Measurements from ENCODE around the gene TBCK.

Gene TBCK

DNA sequence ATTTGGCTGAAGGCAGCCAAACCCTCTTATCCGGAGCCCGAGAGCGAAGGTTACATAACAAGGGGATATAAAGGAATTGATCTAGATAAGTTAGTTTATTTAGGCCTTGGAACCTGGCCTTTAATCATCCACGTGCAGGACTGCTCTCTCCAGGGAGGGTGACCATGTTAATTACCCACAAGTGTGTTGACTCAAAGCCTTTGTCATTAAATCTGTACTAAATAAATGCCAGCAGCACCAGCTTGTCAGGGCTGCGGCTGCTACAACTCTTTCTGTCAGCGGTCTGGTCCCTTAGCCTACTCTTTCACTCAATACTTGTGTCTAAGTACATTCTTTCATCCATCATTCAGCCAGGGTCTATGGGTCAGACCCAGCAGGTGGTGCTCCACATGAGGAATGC is 206.1 kb downstream of the TBCK start:
- TF ChIP-seq, protein P1, sequence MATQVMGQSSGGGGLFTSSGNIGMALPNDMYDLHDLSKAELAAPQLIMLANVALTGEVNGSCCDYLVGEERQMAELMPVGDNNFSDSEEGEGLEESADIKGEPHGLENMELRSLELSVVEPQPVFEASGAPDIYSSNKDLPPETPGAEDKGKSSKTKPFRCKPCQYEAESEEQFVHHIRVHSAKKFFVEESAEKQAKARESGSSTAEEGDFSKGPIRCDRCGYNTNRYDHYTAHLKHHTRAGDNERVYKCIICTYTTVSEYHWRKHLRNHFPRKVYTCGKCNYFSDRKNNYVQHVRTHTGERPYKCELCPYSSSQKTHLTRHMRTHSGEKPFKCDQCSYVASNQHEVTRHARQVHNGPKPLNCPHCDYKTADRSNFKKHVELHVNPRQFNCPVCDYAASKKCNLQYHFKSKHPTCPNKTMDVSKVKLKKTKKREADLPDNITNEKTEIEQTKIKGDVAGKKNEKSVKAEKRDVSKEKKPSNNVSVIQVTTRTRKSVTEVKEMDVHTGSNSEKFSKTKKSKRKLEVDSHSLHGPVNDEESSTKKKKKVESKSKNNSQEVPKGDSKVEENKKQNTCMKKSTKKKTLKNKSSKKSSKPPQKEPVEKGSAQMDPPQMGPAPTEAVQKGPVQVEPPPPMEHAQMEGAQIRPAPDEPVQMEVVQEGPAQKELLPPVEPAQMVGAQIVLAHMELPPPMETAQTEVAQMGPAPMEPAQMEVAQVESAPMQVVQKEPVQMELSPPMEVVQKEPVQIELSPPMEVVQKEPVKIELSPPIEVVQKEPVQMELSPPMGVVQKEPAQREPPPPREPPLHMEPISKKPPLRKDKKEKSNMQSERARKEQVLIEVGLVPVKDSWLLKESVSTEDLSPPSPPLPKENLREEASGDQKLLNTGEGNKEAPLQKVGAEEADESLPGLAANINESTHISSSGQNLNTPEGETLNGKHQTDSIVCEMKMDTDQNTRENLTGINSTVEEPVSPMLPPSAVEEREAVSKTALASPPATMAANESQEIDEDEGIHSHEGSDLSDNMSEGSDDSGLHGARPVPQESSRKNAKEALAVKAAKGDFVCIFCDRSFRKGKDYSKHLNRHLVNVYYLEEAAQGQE (IDR thresholded peaks at IDR 0.05; ENCODE audit: insufficient read depth in 1 of 2, low read depth in 2 of 2, low read length in 2 of 2) = no peak
- TF ChIP-seq POLR2AphosphoS5 (IDR thresholded peaks at IDR 0.05; ENCODE audit: low read depth, low read length) = no peak
- TF ChIP-seq FOXP2 (optimal IDR thresholded peaks at IDR 0.05; ENCODE audit: borderline replicate concordance, extremely low read depth, extremely low read length, insufficient read depth) = no peak
- TF ChIP-seq SIN3A (IDR thresholded peaks at IDR 0.05; ENCODE audit: borderline replicate concordance, insufficient read depth, low read length) = no peak
- no peak for TF ChIP-seq TAF1 (IDR thresholded peaks at IDR 0.05; ENCODE audit: borderline replicate concordance, insufficient read depth, low read length)

DNA sequence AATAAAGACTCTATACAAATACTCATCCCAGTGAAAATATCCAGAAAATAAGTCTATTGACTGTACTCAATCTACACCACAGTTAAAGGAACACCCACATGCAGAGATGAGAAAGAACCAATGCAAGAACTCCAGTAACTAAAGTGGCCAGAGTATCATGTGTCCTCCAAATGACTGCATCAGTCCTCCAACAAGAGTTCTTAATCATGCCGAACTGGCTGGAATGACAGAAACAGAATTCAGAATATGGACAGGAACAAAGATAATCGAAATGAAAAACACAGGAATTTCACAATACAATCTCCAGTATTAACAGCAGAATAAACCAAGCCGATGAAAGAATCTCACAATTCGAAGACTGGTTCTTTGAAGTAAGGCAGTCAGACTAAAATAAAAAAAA is 210.3 kb downstream of the TBCK start:
- TF ChIP-seq TAF1 (IDR thresholded peaks at IDR 0.05; ENCODE audit: borderline replicate concordance, insufficient read depth, low read length) (no peak), POLR2AphosphoS5 (IDR thresholded peaks at IDR 0.05; ENCODE audit: low read depth, low read length) (no peak), SIN3A (IDR thresholded peaks at IDR 0.05; ENCODE audit: borderline replicate concordance, insufficient read depth, low read length) (no peak), FOXP2 (optimal IDR thresholded peaks at IDR 0.05; ENCODE audit: borderline replicate concordance, extremely low read depth, extremely low read length, insufficient read depth) (no peak)
- TF ChIP-seq, protein P1 (IDR thresholded peaks at IDR 0.05; ENCODE audit: insufficient read depth in 1 of 2, low read depth in 2 of 2, low read length in 2 of 2) = no peak

DNA sequence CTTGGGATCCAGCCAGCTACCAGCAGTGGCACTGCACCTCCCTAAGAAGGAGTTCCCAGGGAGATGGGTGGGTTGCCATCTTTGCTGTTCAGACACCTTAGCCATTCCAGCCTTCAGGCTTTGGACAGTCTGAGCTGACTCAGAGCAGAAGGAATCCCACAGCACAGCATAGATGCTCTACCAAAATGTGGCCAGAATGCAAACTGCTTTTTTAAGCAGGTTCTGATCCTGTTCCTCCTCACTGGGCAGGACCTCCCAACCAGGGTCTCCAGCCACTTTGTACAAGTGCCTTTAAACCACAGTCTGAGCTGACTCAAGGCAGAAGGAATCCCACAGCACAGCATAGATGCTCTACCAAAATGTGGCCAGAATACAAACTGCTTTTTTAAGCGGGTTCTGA is 211.7 kb downstream of the TBCK start:
- TF ChIP-seq, protein P1 (IDR thresholded peaks at IDR 0.05; ENCODE audit: insufficient read depth in 1 of 2, low read depth in 2 of 2, low read length in 2 of 2) = no peak
- no peak for TF ChIP-seq POLR2AphosphoS5 (IDR thresholded peaks at IDR 0.05; ENCODE audit: low read depth, low read length)
- TF ChIP-seq SIN3A (IDR thresholded peaks at IDR 0.05; ENCODE audit: borderline replicate concordance, insufficient read depth, low read length) = no peak
- no peak for TF ChIP-seq FOXP2 (optimal IDR thresholded peaks at IDR 0.05; ENCODE audit: borderline replicate concordance, extremely low read depth, extremely low read length, insufficient read depth)
- TF ChIP-seq TAF1 (IDR thresholded peaks at IDR 0.05; ENCODE audit: borderline replicate concordance, insufficient read depth, low read length) = no peak

DNA sequence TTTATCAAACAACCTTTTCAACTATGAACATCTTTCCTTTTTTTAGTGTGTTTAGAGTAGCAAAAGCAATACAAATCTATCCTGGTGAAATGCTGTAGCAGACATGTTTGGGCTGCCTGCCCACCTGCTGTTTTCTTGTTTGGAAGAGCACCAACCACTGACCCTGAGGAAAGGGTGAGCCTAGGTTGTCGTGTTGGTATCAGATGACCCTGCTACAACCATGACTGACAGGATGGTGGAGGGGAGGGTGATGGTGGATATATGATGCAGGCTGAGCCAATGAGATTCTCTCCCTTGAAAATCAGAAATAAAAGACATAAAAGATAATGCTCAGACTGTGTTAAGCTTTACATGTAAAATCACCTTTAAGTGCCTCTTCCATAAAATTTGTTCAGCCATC is 219.6 kb downstream of the TBCK start:
- TF ChIP-seq TAF1 (IDR thresholded peaks at IDR 0.05; ENCODE audit: borderline replicate concordance, insufficient read depth, low read length) (no peak), FOXP2 (optimal IDR thresholded peaks at IDR 0.05; ENCODE audit: borderline replicate concordance, extremely low read depth, extremely low read length, insufficient read depth) (no peak), POLR2AphosphoS5 (IDR thresholded peaks at IDR 0.05; ENCODE audit: low read depth, low read length) (no peak), SIN3A (IDR thresholded peaks at IDR 0.05; ENCODE audit: borderline replicate concordance, insufficient read depth, low read length) (no peak)
- TF ChIP-seq, protein P1 (IDR thresholded peaks at IDR 0.05; ENCODE audit: insufficient read depth in 1 of 2, low read depth in 2 of 2, low read length in 2 of 2) = no peak

DNA sequence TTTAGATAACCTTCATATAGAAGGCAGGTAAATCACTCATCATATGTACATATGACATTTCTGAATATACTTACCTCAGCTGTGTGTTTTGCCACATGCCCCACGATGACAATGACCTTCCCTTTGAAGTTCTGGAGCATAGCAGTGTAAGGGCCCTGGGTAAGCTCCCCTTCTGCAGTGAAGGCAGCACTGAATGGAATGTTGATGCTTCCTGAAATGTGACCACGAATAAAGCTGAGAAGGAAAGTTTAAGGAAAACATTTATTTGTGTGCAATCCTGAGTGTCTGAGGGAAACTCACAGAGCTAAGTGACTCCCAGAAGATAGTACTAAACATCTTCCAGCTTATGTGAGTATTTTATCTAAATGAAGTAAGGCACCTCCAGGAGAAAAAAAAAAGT is 220.6 kb downstream of the TBCK start:
- TF ChIP-seq TAF1 (IDR thresholded peaks at IDR 0.05; ENCODE audit: borderline replicate concordance, insufficient read depth, low read length) = no peak
- no peak for TF ChIP-seq POLR2AphosphoS5 (IDR thresholded peaks at IDR 0.05; ENCODE audit: low read depth, low read length)
- no peak for TF ChIP-seq SIN3A (IDR thresholded peaks at IDR 0.05; ENCODE audit: borderline replicate concordance, insufficient read depth, low read length)
- TF ChIP-seq, protein P1 (IDR thresholded peaks at IDR 0.05; ENCODE audit: insufficient read depth in 1 of 2, low read depth in 2 of 2, low read length in 2 of 2) = no peak
- no peak for TF ChIP-seq FOXP2 (optimal IDR thresholded peaks at IDR 0.05; ENCODE audit: borderline replicate concordance, extremely low read depth, extremely low read length, insufficient read depth)
